Measurements from ENCODE around the gene TET3.
A peak's percentile ranks its signal among the peaks of the same experiment; 100 is the strongest.

Gene TET3

DNA sequence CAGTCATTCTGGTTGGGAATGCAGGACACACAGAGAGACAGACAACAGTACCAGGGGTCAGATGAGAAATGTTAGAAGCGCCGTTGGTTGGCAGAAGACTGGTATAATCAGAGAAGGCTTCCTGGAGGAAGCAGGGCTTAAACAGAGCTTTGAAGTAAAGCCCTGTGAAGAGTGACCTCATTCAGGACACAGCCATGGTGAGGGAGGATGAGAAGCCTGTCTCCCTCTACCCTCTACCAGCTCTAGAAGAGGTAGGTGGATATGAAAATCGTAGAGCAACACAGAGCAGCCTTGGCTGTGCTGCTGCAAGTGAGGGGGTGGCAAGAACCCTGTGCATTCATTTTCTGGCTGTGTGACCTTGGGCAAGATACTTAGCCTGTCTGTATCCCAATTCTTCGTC, 14.2 kb downstream of the TET3 start:
- DNase-seq: no peak
- Histone ChIP-seq H4K91ac (ENCODE audit: low read length) (no peak overlapping the region), H3K4me3 (ENCODE audit: insufficient read depth in 1 of 2, low read depth in 1 of 2, low read length in 2 of 2) (no peak overlapping the region), H3K9me3 (ENCODE audit: control insufficient read depth, low read length) (no peaks in the 10 kb centered on the region), H2BK120ac (ENCODE audit: low read depth, low read length) (no peak overlapping the region), H2BK12ac (ENCODE audit: low read length in 2 of 2) (no peak overlapping the region), H3K27me3 (ENCODE audit: control insufficient read depth in 1 of 2, insufficient read depth in 1 of 2, low read length in 2 of 2) (peaks cover 0 to 34% of the 10 kb centered on the region in 2 experiments), H3K79me1 (replicated peaks; ENCODE audit: low read length, poor library complexity, severe bottlenecking) (peaks cover 44% of the 10 kb centered on the region), H4K8ac (ENCODE audit: low read length) (no peak overlapping the region), H3K36me3 (ENCODE audit: control insufficient read depth in 1 of 2, insufficient read depth in 2 of 2, low read depth in 1 of 2, low read length in 2 of 2) (peaks cover 0 to 4% of the 10 kb centered on the region in 2 experiments), H3K23ac (ENCODE audit: low read length in 2 of 2) (no peak overlapping the region), H3K4ac (ENCODE audit: low read depth in 1 of 2, low read length in 2 of 2) (no peak overlapping the region), H2BK5ac (ENCODE audit: low read depth, low read length, poor library complexity, severe bottlenecking) (no peak overlapping the region), H3K27ac (ENCODE audit: low read length, poor library complexity, severe bottlenecking) (no peak overlapping the region), H3K14ac (ENCODE audit: low read length in 2 of 2) (no peak overlapping the region), H3K18ac (ENCODE audit: low read depth in 1 of 2, low read length in 2 of 2) (no peak overlapping the region), H3K4me1 (ENCODE audit: control insufficient read depth, insufficient read depth, low read depth, low read length) (peaks cover 34% of the 10 kb centered on the region), H2AK5ac (ENCODE audit: low read length, severe bottlenecking) (no peak overlapping the region), H2BK15ac (ENCODE audit: low read depth, poor library complexity, severe bottlenecking) (peak overlapping the region; percentile 78), H3K9ac (ENCODE audit: low read length) (no peak overlapping the region), H3K4me2 (ENCODE audit: low read length, poor library complexity, severe bottlenecking) (no peak overlapping the region), H2AFZ (ENCODE audit: low read depth, low read length) (no peak overlapping the region)
- WGBS: 94% methylated on average over 4 of the region's 4 CpGs

DNA sequence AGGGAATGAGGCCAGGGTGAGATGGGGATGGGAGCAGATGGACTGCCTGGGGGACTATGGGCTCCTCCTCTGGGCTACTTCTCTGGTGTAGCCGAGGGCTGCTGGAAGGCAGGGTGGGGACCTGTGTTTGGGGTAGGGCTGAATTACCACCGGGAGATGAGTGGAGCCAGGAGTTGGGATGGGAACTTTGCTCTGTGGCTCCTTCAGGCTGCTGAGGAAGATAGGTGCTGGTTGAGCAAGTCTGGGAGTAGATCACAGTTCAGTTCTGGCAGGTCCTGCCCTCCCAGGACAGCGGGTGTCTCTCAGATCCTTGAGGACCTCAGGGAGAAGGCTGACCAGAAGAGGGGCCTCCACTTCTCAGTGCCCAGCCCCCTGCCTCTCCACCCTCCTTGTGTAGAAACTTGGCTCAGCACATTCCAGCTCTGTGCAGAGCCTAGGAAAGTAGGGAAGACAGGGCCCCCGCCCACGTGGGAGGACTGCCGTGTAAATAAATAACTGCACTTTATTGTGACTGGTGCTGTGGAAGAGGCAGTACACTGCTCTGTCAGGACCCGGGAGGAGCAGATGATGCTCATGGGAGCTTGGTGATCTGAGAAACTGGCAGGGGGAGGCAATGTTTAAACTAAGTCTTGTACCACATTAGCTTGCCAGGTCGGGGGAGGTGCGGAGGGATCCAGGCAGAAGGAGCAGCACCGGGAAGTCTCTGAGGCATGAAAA, 15.3 kb downstream of the TET3 start:
- H2BK12ac ChIP-seq (ENCODE audit: low read length in 2 of 2): no peak overlapping the region
- peaks cover 0 to 34% of the 10 kb centered on the region in 2 experiments for H3K27me3 ChIP-seq (ENCODE audit: control insufficient read depth in 1 of 2, insufficient read depth in 1 of 2, low read length in 2 of 2)
- no peak overlapping the region for H2BK5ac ChIP-seq (ENCODE audit: low read depth, low read length, poor library complexity, severe bottlenecking)
- no peak overlapping the region for H4K8ac ChIP-seq (ENCODE audit: low read length)
- no peak overlapping the region for H3K27ac ChIP-seq (ENCODE audit: low read length, poor library complexity, severe bottlenecking)
- H3K4me3 ChIP-seq (ENCODE audit: insufficient read depth in 1 of 2, low read depth in 1 of 2, low read length in 2 of 2): no peak overlapping the region
- H2BK15ac ChIP-seq (ENCODE audit: low read depth, poor library complexity, severe bottlenecking): no peak overlapping the region
- peak overlapping the region in 1 of 2 experiments; percentile 1 for H3K18ac ChIP-seq (ENCODE audit: low read depth in 1 of 2, low read length in 2 of 2)
- no peaks in the 10 kb centered on the region for H3K9me3 ChIP-seq (ENCODE audit: control insufficient read depth, low read length)
- peaks cover 0 to 9% of the 10 kb centered on the region in 2 experiments for H3K36me3 ChIP-seq (ENCODE audit: control insufficient read depth in 1 of 2, insufficient read depth in 2 of 2, low read depth in 1 of 2, low read length in 2 of 2)
- H3K79me1 ChIP-seq (replicated peaks; ENCODE audit: low read length, poor library complexity, severe bottlenecking): peaks cover 53% of the 10 kb centered on the region
- H3K4ac ChIP-seq (ENCODE audit: low read depth in 1 of 2, low read length in 2 of 2): no peak overlapping the region
- no peak overlapping the region for H3K23ac ChIP-seq (ENCODE audit: low read length in 2 of 2)
- no peak overlapping the region for H2AK5ac ChIP-seq (ENCODE audit: low read length, severe bottlenecking)
- no peak overlapping the region for H2AFZ ChIP-seq (ENCODE audit: low read depth, low read length)
- H3K4me2 ChIP-seq (ENCODE audit: low read length, poor library complexity, severe bottlenecking): no peak overlapping the region
- peaks cover 41% of the 10 kb centered on the region for H3K4me1 ChIP-seq (ENCODE audit: control insufficient read depth, insufficient read depth, low read depth, low read length)
- H3K9ac ChIP-seq (ENCODE audit: low read length): no peak overlapping the region
- WGBS: 40% methylated on average over 10 of the region's 10 CpGs
- H2BK120ac ChIP-seq (ENCODE audit: low read depth, low read length): no peak overlapping the region
- H4K91ac ChIP-seq (ENCODE audit: low read length): no peak overlapping the region
- peak; percentile 69 for DNase-seq
- no peak overlapping the region for H3K14ac ChIP-seq (ENCODE audit: low read length in 2 of 2)

DNA sequence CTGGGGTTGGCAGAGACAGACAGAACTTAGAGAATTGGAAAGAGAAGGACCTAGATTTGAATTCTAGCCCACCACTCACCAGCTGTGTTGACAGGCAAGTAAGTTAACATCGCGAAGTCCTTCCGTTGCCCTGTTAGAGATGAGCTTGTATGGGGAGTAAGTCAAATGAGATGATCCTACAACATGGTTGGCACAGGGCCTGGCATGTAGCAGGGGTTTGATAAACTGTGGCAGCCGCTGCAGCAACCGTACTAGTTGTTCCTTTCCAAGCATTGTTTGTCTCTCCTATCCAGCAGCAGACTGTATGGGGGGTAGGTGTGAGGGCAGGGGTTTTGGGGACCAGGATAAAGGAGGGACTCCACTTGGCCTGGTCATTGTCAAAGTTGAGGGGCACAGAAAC, 16.0 kb downstream of the TET3 start:
- H3K23ac ChIP-seq (ENCODE audit: low read length in 2 of 2): no peak overlapping the region
- no peak overlapping the region for H3K18ac ChIP-seq (ENCODE audit: low read depth in 1 of 2, low read length in 2 of 2)
- H2BK5ac ChIP-seq (ENCODE audit: low read depth, low read length, poor library complexity, severe bottlenecking): no peak overlapping the region
- no peak overlapping the region for H4K8ac ChIP-seq (ENCODE audit: low read length)
- no peak for DNase-seq
- H3K4me2 ChIP-seq (ENCODE audit: low read length, poor library complexity, severe bottlenecking): no peak overlapping the region
- 91% methylated on average over 5 of the region's 5 CpGs for WGBS
- no peak overlapping the region for H2BK12ac ChIP-seq (ENCODE audit: low read length in 2 of 2)
- no peak overlapping the region for H3K9ac ChIP-seq (ENCODE audit: low read length)
- H3K4ac ChIP-seq (ENCODE audit: low read depth in 1 of 2, low read length in 2 of 2): no peak overlapping the region
- H2AFZ ChIP-seq (ENCODE audit: low read depth, low read length): no peak overlapping the region
- H2BK120ac ChIP-seq (ENCODE audit: low read depth, low read length): no peak overlapping the region
- no peaks in the 10 kb centered on the region for H3K9me3 ChIP-seq (ENCODE audit: control insufficient read depth, low read length)
- no peak overlapping the region for H3K4me3 ChIP-seq (ENCODE audit: insufficient read depth in 1 of 2, low read depth in 1 of 2, low read length in 2 of 2)
- peaks cover 0 to 13% of the 10 kb centered on the region in 2 experiments for H3K36me3 ChIP-seq (ENCODE audit: control insufficient read depth in 1 of 2, insufficient read depth in 2 of 2, low read depth in 1 of 2, low read length in 2 of 2)
- no peak overlapping the region for H3K27ac ChIP-seq (ENCODE audit: low read length, poor library complexity, severe bottlenecking)
- H3K79me1 ChIP-seq (replicated peaks; ENCODE audit: low read length, poor library complexity, severe bottlenecking): peaks cover 57% of the 10 kb centered on the region
- no peak overlapping the region for H3K14ac ChIP-seq (ENCODE audit: low read length in 2 of 2)
- H2BK15ac ChIP-seq (ENCODE audit: low read depth, poor library complexity, severe bottlenecking): no peak overlapping the region
- peak overlapping the region; percentile 76 for H4K91ac ChIP-seq (ENCODE audit: low read length)
- peaks cover 0 to 34% of the 10 kb centered on the region in 2 experiments for H3K27me3 ChIP-seq (ENCODE audit: control insufficient read depth in 1 of 2, insufficient read depth in 1 of 2, low read length in 2 of 2)
- peak overlapping the region; percentile 54 for H2AK5ac ChIP-seq (ENCODE audit: low read length, severe bottlenecking)
- H3K4me1 ChIP-seq (ENCODE audit: control insufficient read depth, insufficient read depth, low read depth, low read length): peaks cover 41% of the 10 kb centered on the region

DNA sequence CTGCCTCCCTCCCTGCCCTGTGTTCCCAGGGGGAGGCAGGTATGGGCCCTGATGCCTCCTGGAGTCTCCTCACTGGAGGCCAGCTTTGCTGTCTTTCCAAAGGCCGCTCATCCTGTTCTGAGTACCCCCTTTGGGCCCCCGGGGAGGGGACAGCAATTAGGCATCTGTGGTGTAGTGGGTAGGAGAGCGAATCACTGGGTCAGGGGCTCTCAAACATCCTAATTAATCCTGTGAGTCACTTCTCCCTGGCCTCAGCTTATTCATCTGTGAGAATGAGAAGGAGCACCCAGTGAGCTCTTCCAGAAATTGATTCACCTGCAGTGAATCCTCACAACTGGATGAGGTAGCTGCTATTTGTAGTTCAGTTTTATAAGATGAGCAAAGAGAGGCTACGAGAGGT, 16.4 kb downstream of the TET3 start:
- no peak overlapping the region for H3K4me3 ChIP-seq (ENCODE audit: insufficient read depth in 1 of 2, low read depth in 1 of 2, low read length in 2 of 2)
- H3K9me3 ChIP-seq (ENCODE audit: control insufficient read depth, low read length): no peaks in the 10 kb centered on the region
- no peak overlapping the region for H3K9ac ChIP-seq (ENCODE audit: low read length)
- H3K18ac ChIP-seq (ENCODE audit: low read depth in 1 of 2, low read length in 2 of 2): no peak overlapping the region
- peaks cover 41% of the 10 kb centered on the region for H3K4me1 ChIP-seq (ENCODE audit: control insufficient read depth, insufficient read depth, low read depth, low read length)
- H4K91ac ChIP-seq (ENCODE audit: low read length): peak overlapping the region; percentile 76
- peak overlapping the region; percentile 7 for H2BK15ac ChIP-seq (ENCODE audit: low read depth, poor library complexity, severe bottlenecking)
- peaks cover 0 to 13% of the 10 kb centered on the region in 2 experiments for H3K36me3 ChIP-seq (ENCODE audit: control insufficient read depth in 1 of 2, insufficient read depth in 2 of 2, low read depth in 1 of 2, low read length in 2 of 2)
- H2BK120ac ChIP-seq (ENCODE audit: low read depth, low read length): no peak overlapping the region
- H4K8ac ChIP-seq (ENCODE audit: low read length): no peak overlapping the region
- WGBS: 78% methylated on average over 3 of the region's 4 CpGs
- no peak overlapping the region for H3K4me2 ChIP-seq (ENCODE audit: low read length, poor library complexity, severe bottlenecking)
- H3K23ac ChIP-seq (ENCODE audit: low read length in 2 of 2): no peak overlapping the region
- H3K27ac ChIP-seq (ENCODE audit: low read length, poor library complexity, severe bottlenecking): no peak overlapping the region
- peaks cover 56% of the 10 kb centered on the region for H3K79me1 ChIP-seq (replicated peaks; ENCODE audit: low read length, poor library complexity, severe bottlenecking)
- no peak overlapping the region for H2AFZ ChIP-seq (ENCODE audit: low read depth, low read length)
- H2BK5ac ChIP-seq (ENCODE audit: low read depth, low read length, poor library complexity, severe bottlenecking): no peak overlapping the region
- H2AK5ac ChIP-seq (ENCODE audit: low read length, severe bottlenecking): peak overlapping the region; percentile 54
- DNase-seq: no peak
- H3K14ac ChIP-seq (ENCODE audit: low read length in 2 of 2): no peak overlapping the region
- H3K27me3 ChIP-seq (ENCODE audit: control insufficient read depth in 1 of 2, insufficient read depth in 1 of 2, low read length in 2 of 2): peaks cover 0 to 34% of the 10 kb centered on the region in 2 experiments
- no peak overlapping the region for H3K4ac ChIP-seq (ENCODE audit: low read depth in 1 of 2, low read length in 2 of 2)
- H2BK12ac ChIP-seq (ENCODE audit: low read length in 2 of 2): no peak overlapping the region

All from mesenchymal stem cell (in vitro differentiated cells and primary cell).